OCI-LY7 (cell line): Measurements from ENCODE around the gene GPR22. TPM values are rescaled to one million over a fixed set of nuclear protein-coding genes. Genes with fewer than 3 reads are reported as not detected.

ENCODE experiments used
- Bru-seq: library from RNA; stranded (reverse); fragments of 400-500 nt; gene quantifications from one replicate; lab custom pipeline; 2021; lab: Mats Ljungman, UMichigan
- BruChase-seq, 2 experiments: library from RNA; stranded (reverse); fragments of 400-500 nt; gene quantifications; one replicate each; lab custom pipeline; 2021; lab: Mats Ljungman, UMichigan
- BruUV-seq: library from RNA; stranded (reverse); fragments of 400-500 nt; replicated peaks from 2 replicates; lab custom pipeline; 2021; lab: Mats Ljungman, UMichigan
- CTCF ChIA-PET: fragments of 300-600 bp; sonication (Branson Sonifier 250); formaldehyde crosslinking; loops from one replicate; lab custom pipeline; 2022; ENCODE audit warnings: antibody characterized with exemption; ENCODE audit not compliant: unreplicated experiment; lab: Charles Lee
- POLR2A ChIA-PET: fragments of 300-600 bp; sonication (Branson Sonifier 250); formaldehyde crosslinking; loops from one replicate; lab custom pipeline; 2022; ENCODE audit warnings: antibody characterized with exemption; lab: Charles Lee
- DNase-seq: peaks from one replicate; pipeline ENCODE4 v3.0.0-alpha.2; 2015; ENCODE audit warnings: low spot score
- H2AFZ ChIP-seq: fragments of 200-600 bp; sonication (generic), shearing (Covaris generic); 2 replicates; pipeline ENCODE4 v1.6.1; 2014; ENCODE audit warnings: mild to moderate bottlenecking, antibody characterized with exemption, low read length, moderate library complexity
- H3K27ac ChIP-seq: fragments of 200-600 bp; sonication (generic); 2 replicates; pipeline ENCODE4 v1.5.1; 2014; ENCODE audit warnings: mixed run types, low read depth, mild to moderate bottlenecking, moderate library complexity, low read length, inconsistent platforms; ENCODE audit not compliant: poor library complexity, severe bottlenecking
- H3K36me3 ChIP-seq: fragments of 200-600 bp; sonication (generic); 2 replicates; pipeline ENCODE4 v1.6.1; 2014; ENCODE audit warnings: mild to moderate bottlenecking, antibody characterized with exemption, low read length, moderate library complexity, mixed read lengths; ENCODE audit not compliant: insufficient read depth
- H3K4me1 ChIP-seq: fragments of 200-600 bp; sonication (generic); 2 replicates; pipeline ENCODE4 v1.5.1; 2014; ENCODE audit warnings: mild to moderate bottlenecking, low read length; ENCODE audit not compliant: insufficient read depth, poor library complexity, severe bottlenecking
- H3K4me2 ChIP-seq: fragments of 200-600 bp; sonication (generic); 2 replicates; pipeline ENCODE4 v1.6.1; 2014; ENCODE audit warnings: mild to moderate bottlenecking, low read length
- H3K4me3 ChIP-seq: fragments of 200-600 bp; sonication (generic); 2 replicates; pipeline ENCODE4 v1.5.1; 2014; ENCODE audit warnings: mild to moderate bottlenecking, low read depth, low read length; ENCODE audit not compliant: poor library complexity, severe bottlenecking
- H3K79me2 ChIP-seq: fragments of 200-600 bp; sonication (generic); 2 replicates; pipeline ENCODE4 v1.6.1; 2016; ENCODE audit warnings: low read depth, mild to moderate bottlenecking, low read length, moderate library complexity, mixed read lengths; ENCODE audit not compliant: insufficient read depth
- H3K9me2 ChIP-seq: fragments of 200-600 bp; sonication (generic); 2 replicates; pipeline ENCODE4 v1.6.1; 2016; ENCODE audit warnings: mild to moderate bottlenecking, low read length, mixed read lengths; ENCODE audit not compliant: insufficient read depth
- H3K9me3 ChIP-seq: fragments of 200-600 bp; sonication (generic); 2 replicates; pipeline ENCODE4 v1.6.1; 2014; ENCODE audit warnings: mild to moderate bottlenecking, mixed run types, low read length, mixed read lengths
- H4K20me1 ChIP-seq: fragments of 200-600 bp; sonication (generic); 2 replicates; pipeline ENCODE4 v1.6.1; 2014; ENCODE audit warnings: mild to moderate bottlenecking, antibody characterized with exemption, low read length, moderate library complexity, mixed read lengths; ENCODE audit not compliant: insufficient read depth
- EZH2phosphoT487 ChIP-seq: fragments of 200-600 bp; sonication (generic); IDR thresholded peaks from 2 replicates; pipeline ENCODE4 v1.6.1; 2018; ENCODE audit warnings: low read depth, borderline replicate concordance, mild to moderate bottlenecking, mixed run types, antibody characterized with exemption, low read length, moderate library complexity, mixed read lengths
- intact Hi-C: fragments of 100-400 bp; cut with micrococcal nuclease; formaldehyde crosslinking; loops from one replicate; pipeline ENCODE4 v1.10.0; 2022; ENCODE audit not compliant: unreplicated experiment
- long read RNA-seq: library from polyadenylated mRNA; stranded (forward); transcript quantifications from one replicate; pipeline ENCODE4 v2.0.0, GENCODE V29; 2022
- total RNA-seq, 2 experiments: library from RNA; depleted of rRNA in 1 of 2; stranded (reverse); fragments of >200 nt in 1 of 2; shearing (Covaris generic) in 1 of 2; gene quantifications; 2 replicates each; pipeline ENCODE4 v1.2.3, GENCODE V29; 2014 to 2022
- TF ChIP-seq, protein P1 (sequence below): fragments of 200-600 bp; sonication (generic); conservative IDR thresholded peaks from 2 replicates; pipeline ENCODE4 v1.5.1; 2014; ENCODE audit warnings: mild to moderate bottlenecking, antibody characterized with exemption, low read length, moderate library complexity, mixed read lengths

GPR22 gene
- total RNA-seq (2014; rRNA removed; shearing (Covaris generic)) (not detected in 2 replicates), total RNA-seq (2022) (not detected in 2 replicates), Bru-seq, nascent RNA (not detected), BruChase-seq, experiment 1, labeled RNA remaining after a 6-hour chase (not detected), BruChase-seq, experiment 2, labeled RNA remaining after a 2-hour chase (not detected)
- long read RNA-seq, partial matches to known transcripts, result 0 of 5 reads
- long read RNA-seq, other reads (novel, unspliced or antisense), result 5 of 5 reads

DNA sequence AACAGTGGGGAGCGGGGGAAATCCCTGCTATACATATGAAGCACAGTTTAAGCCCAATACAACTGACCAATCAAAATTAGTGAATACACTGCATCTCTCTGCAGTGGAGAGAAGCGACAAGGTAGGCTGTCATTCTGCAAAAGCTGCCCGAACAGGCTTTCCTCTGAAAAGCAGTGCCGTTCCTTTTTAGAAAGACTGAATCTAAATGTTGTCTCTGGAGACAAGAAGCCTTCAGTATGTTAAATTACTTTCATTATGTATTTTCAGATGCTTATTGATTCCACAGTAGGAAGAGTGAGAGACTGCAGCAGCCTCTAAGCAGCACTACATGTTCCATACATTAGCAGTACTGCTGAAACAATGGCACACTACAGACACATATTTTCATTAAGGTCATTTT lies at the start of gene GPR22:
GPR22 (plus strand) TSS at position 129 of the 400 bp plus-strand sequence. CDS start 4,004 bp downstream, outside the sequence.
- Histone ChIP-seq H4K20me1 (no peaks in the 10 kb centered on the region), H3K4me3 (no peak within 1 kb of the TSS), H3K9me2 (no peaks in the 10 kb centered on the region), H3K27ac (no peak within 1 kb of the TSS), H3K9me3 (no peaks in the 10 kb centered on the region), H3K36me3 (no peaks in the 10 kb centered on the region), H3K79me2 (no peaks in the 10 kb centered on the region), H3K4me1 (no peaks in the 10 kb centered on the region), H2AFZ (no peak within 1 kb of the TSS), H3K4me2 (no peak within 1 kb of the TSS)
- no peak for DNase-seq
- TF ChIP-seq, protein P1, sequence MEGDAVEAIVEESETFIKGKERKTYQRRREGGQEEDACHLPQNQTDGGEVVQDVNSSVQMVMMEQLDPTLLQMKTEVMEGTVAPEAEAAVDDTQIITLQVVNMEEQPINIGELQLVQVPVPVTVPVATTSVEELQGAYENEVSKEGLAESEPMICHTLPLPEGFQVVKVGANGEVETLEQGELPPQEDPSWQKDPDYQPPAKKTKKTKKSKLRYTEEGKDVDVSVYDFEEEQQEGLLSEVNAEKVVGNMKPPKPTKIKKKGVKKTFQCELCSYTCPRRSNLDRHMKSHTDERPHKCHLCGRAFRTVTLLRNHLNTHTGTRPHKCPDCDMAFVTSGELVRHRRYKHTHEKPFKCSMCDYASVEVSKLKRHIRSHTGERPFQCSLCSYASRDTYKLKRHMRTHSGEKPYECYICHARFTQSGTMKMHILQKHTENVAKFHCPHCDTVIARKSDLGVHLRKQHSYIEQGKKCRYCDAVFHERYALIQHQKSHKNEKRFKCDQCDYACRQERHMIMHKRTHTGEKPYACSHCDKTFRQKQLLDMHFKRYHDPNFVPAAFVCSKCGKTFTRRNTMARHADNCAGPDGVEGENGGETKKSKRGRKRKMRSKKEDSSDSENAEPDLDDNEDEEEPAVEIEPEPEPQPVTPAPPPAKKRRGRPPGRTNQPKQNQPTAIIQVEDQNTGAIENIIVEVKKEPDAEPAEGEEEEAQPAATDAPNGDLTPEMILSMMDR, result no peak
- no peak for TF ChIP-seq EZH2phosphoT487
- BruUV-seq, result no TSS peak
- ChIA-PET CTCF (no interaction called here), POLR2A (interaction anchor here (0.7 kb wide), 1 partner anchor 52 kb away, joined by 3 read pairs; no protein-coding TSS in a partner anchor)
- intact Hi-C loops, result no loop called here

DNA sequence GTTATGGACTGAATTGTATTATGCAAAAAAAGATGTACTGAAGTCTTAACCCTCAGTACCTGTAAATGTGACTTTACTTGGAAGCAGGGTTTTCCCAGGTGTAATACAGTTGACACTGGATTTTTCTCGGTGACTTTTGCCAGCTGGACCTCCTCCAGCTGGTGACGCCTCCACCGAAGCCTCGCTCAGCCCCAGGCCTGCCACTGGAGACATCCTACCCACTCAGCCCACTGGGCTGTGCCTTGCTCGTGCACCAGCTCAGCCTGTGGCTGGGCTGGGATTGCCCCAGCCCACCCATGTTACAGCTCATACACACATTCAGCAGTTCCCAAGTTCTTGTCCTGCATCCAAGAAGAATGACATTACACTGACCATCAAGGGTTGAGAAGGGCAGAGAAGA lies 42.4 kb upstream of the GPR22 start:
- Histone ChIP-seq H3K9me2 (no peaks in the 10 kb centered on the region), H3K36me3 (peaks cover 5% of the 10 kb centered on the region; the same call in 1 of the 2 replicates), H3K79me2 (no peaks in the 10 kb centered on the region), H2AFZ (no peak overlapping the region), H3K9me3 (peaks cover 16% of the 10 kb centered on the region), H3K4me3 (no peak overlapping the region), H4K20me1 (no peaks in the 10 kb centered on the region), H3K27ac (no peak overlapping the region), H3K4me2 (no peak overlapping the region), H3K4me1 (peaks cover 8% of the 10 kb centered on the region)
- intact Hi-C loops, result no loop called here
- DNase-seq, result no peak
- BruUV-seq, result no TSS peak
- TF ChIP-seq, protein P1, result no peak
- no peak for TF ChIP-seq EZH2phosphoT487
- ChIA-PET CTCF (no interaction called here), POLR2A (no interaction called here)

- Histone ChIP-seq H3K9me3 (peaks cover 25% of the 10 kb centered on the region), H3K27ac (no peak overlapping the region), H3K4me1 (peaks cover 8% of the 10 kb centered on the region), H2AFZ (no peak overlapping the region), H3K36me3 (peaks cover 5% of the 10 kb centered on the region; the same call in 1 of the 2 replicates), H3K4me2 (no peak overlapping the region), H3K4me3 (no peak overlapping the region), H3K79me2 (no peaks in the 10 kb centered on the region), H3K9me2 (no peaks in the 10 kb centered on the region), H4K20me1 (no peaks in the 10 kb centered on the region)
- intact Hi-C loops, result no loop called here
- no TSS peak for BruUV-seq
- CTCF ChIA-PET, result interaction anchor here (0.6 kb wide), 1 partner anchor 64 kb away, joined by 4 read pairs; no protein-coding TSS in a partner anchor
- POLR2A ChIA-PET, result interaction anchor here (0.7 kb wide), 1 partner anchor 1194 kb away, joined by 3 read pairs; no protein-coding TSS in a partner anchor
- TF ChIP-seq, protein P1, result no peak
- TF ChIP-seq EZH2phosphoT487, result no peak
- no peak for DNase-seq
These were observed 41.2 kb upstream of the GPR22 start for GRCh38 chr7:107428642-107429041.
